Upper lobe of right lung (tissue), 1 donor: ENCODE measurements around the gene GTPBP3. TPM values are rescaled to one million over a fixed set of nuclear protein-coding genes. Genes with fewer than 3 reads are reported as not detected.
A peak's percentile ranks its signal among the peaks of the same experiment; 100 is the strongest.

ENCODE experiments used
- ATAC-seq: fragments of 200-7000 bp; cut with Tn5 transposase; one replicate; pipeline ENCODE4 v1.9.1; 2020; ENCODE audit warnings: mild to moderate bottlenecking, moderate library complexity
- DNase-seq: peaks from one replicate; pipeline ENCODE4 v3.0.0-alpha.2; 2020
- H3K27ac ChIP-seq: fragments of 200-600 bp; one replicate; pipeline ENCODE4 v1.8.0; 2022
- H3K27me3 ChIP-seq: fragments of 200-600 bp; one replicate; pipeline ENCODE4 v1.8.0; 2022; ENCODE audit warnings: mild to moderate bottlenecking
- H3K36me3 ChIP-seq: fragments of 200-600 bp; one replicate; pipeline ENCODE4 v1.8.0; 2022
- H3K4me1 ChIP-seq: fragments of 200-600 bp; one replicate; pipeline ENCODE4 v1.8.0; 2022
- H3K4me3 ChIP-seq: fragments of 200-600 bp; one replicate; pipeline ENCODE4 v1.8.0; 2022; ENCODE audit warnings: mild to moderate bottlenecking
- H3K9me3 ChIP-seq: fragments of 200-600 bp; one replicate; pipeline ENCODE4 v1.8.0; 2022
- intact Hi-C: fragments of 100-400 bp; cut with DNase I; formaldehyde crosslinking; loops from one replicate; pipeline ENCODE4 v1.11.0; 2022
- total RNA-seq: library from RNA; stranded (reverse); fragmentation: NEBNext Ultra II Directional; extraction: Animal tissue kit (Norgen Biotek cat#: 25700); gene quantifications from one replicate; pipeline ENCODE4 v1.2.1, GENCODE V29; 2021
- TF ChIP-seq, protein P1 (sequence below): fragments of 200-600 bp; IDR thresholded peaks from one replicate; pipeline ENCODE4 v1.8.0; 2022; ENCODE audit warnings: antibody characterized with exemption
- donor health status: DM: no; HTN: yes; CAD: no; lungs with severe emphysema.

GTPBP3 gene
- total RNA-seq, 1 donor from 2014 or later = 17.7 TPM

GRCh38 chr19:17322854-17323253 is 14.5 kb upstream of the GTPBP3 start:
- no peaks in the 10 kb centered on the region for H3K27me3 ChIP-seq
- intact Hi-C loops = no loop called here
- H3K9me3 ChIP-seq = no peaks in the 10 kb centered on the region
- no peak for DNase-seq
- no peaks in the 10 kb centered on the region for H3K4me1 ChIP-seq
- peaks cover 30% of the 10 kb centered on the region for H3K36me3 ChIP-seq
- TF ChIP-seq, protein P1, sequence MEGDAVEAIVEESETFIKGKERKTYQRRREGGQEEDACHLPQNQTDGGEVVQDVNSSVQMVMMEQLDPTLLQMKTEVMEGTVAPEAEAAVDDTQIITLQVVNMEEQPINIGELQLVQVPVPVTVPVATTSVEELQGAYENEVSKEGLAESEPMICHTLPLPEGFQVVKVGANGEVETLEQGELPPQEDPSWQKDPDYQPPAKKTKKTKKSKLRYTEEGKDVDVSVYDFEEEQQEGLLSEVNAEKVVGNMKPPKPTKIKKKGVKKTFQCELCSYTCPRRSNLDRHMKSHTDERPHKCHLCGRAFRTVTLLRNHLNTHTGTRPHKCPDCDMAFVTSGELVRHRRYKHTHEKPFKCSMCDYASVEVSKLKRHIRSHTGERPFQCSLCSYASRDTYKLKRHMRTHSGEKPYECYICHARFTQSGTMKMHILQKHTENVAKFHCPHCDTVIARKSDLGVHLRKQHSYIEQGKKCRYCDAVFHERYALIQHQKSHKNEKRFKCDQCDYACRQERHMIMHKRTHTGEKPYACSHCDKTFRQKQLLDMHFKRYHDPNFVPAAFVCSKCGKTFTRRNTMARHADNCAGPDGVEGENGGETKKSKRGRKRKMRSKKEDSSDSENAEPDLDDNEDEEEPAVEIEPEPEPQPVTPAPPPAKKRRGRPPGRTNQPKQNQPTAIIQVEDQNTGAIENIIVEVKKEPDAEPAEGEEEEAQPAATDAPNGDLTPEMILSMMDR = no peak
- no peak for ATAC-seq
- no peak overlapping the region for H3K27ac ChIP-seq
- no peak overlapping the region for H3K4me3 ChIP-seq

DNA sequence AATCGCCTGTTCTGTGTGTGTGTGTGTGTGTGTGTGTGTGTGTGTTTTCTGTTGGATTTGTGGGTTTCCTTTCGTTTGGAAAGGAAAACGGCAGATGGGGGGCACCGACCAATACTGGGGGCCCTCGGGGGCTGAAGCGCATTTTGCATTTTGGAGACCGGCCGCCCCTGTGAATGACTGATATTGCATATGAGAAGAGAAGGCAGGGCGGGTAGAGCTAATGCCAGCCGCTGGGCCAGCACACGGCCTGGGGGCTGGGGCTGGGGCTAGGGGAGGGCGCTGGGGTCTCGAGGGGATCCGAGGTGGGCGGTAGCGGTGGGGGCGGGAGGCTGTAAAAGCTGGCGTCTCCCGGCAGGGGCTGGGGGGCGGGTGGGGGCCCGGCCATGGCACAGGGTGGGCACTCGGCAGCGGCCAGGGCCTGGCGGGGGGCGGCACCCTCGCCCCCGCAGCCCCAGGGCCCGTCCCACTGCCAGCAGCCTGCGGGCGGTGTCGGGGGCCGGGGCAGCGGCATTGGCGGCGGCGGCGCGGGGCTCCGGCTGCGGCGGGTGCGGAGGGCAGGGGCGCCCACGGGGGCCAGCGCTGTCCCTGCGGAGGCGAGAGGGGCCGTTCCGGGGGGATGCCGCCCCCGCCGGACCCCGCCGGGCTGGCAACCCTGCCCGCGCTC is 13.9 kb upstream of the GTPBP3 start:
- no peak for ATAC-seq
- intact Hi-C loops = no loop called here
- Histone ChIP-seq H3K9me3 (no peaks in the 10 kb centered on the region), H3K4me3 (no peak overlapping the region), H3K36me3 (peaks cover 30% of the 10 kb centered on the region), H3K27me3 (no peaks in the 10 kb centered on the region), H3K4me1 (no peaks in the 10 kb centered on the region), H3K27ac (no peak overlapping the region)
- no peak for DNase-seq
- TF ChIP-seq, protein P1 = no peak

DNA sequence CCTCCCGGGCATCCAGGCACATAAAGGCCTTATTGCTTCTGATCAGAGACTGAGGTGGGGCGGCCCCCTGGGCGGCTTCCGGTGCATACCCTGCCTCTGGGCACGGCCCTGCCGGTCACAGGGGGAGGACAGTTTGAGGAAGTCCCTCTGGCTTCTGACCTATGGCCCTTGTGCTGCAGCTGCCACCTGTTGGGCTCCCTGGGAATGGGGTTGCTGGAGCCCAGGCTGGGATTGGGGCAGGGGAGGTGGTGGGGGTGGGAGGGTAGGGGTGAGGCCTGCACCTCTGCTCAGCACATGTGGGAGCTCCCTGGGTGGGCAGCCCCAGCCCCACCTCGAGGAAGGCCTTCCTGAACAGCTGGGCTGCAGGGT is 13.4 kb upstream of the GTPBP3 start:
- no peak overlapping the region for H3K27ac ChIP-seq
- DNase-seq = no peak

DNA sequence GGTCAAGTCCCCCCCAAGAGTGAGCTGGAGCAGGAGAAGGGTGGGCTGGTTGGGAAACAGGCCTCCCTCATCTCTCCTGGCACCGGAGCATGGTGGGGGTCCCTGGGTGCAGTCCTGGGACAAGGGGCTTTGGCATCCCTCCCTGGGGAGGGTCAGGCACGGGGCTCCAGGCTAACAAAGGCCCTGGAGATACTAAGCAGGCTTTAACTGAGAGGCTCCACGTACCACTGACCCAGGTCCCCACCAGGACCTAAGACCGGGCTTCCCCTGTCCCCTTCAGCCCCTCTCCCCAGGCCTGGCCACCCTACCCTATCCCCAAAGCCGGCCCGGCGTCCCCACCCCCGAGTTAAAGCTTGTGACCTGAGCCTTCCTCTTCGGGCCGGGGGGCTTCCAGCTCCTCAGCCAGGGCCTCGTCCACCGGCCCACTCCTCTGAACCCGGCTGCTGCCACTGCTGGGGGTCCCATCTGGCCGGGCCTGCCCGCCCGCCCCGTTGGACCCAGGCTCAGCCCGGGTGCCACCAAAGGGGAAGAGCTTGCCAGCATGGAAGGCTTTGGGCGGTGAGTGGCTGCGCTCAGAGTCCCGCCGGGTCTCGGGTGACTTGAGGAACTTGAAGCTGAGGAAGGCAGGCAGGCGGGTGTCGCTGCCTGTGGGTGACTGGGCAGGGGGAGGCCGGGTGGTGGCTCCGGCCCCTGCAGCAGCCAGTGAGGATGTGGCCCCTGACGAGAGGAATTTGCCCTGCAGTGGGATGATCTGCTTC is 12.8 kb upstream of the GTPBP3 start:
- Histone ChIP-seq H3K27me3 (no peaks in the 10 kb centered on the region), H3K4me1 (no peaks in the 10 kb centered on the region), H3K27ac (no peak overlapping the region), H3K4me3 (no peak overlapping the region), H3K36me3 (peaks cover 25% of the 10 kb centered on the region), H3K9me3 (no peaks in the 10 kb centered on the region)
- intact Hi-C loops = no loop called here
- no peak for DNase-seq
- no peak for ATAC-seq
- TF ChIP-seq, protein P1 = no peak

More for the DNA sequence above, 13.4 kb upstream of the GTPBP3 start:
- no peak overlapping the region for H3K4me3 ChIP-seq
- no peaks in the 10 kb centered on the region for H3K4me1 ChIP-seq
- intact Hi-C loops = no loop called here
- H3K36me3 ChIP-seq = peaks cover 30% of the 10 kb centered on the region
- TF ChIP-seq, protein P1 = peak; percentile 10
- H3K27me3 ChIP-seq = no peaks in the 10 kb centered on the region
- ATAC-seq = peak; percentile 37
- H3K9me3 ChIP-seq = no peaks in the 10 kb centered on the region

GRCh38 chr19:17325133-17325532 is 12.2 kb upstream of the GTPBP3 start:
- H3K4me3 ChIP-seq = no peak overlapping the region
- peaks cover 19% of the 10 kb centered on the region for H3K36me3 ChIP-seq
- no peaks in the 10 kb centered on the region for H3K27me3 ChIP-seq
- DNase-seq (no peak), ATAC-seq (no peak)
- TF ChIP-seq, protein P1 = no peak
- H3K9me3 ChIP-seq = no peaks in the 10 kb centered on the region
- H3K4me1 ChIP-seq = no peaks in the 10 kb centered on the region
- no peak overlapping the region for H3K27ac ChIP-seq
- intact Hi-C loops = no loop called here
